Stimulated activated CD8-positive, alpha-beta memory T cell treated with anti-CD3 and anti-CD28 coated beads, Interleukin-12 subunit alpha, Interleukin-12 subunit beta, amount 100 ng/mL, for 1 hour (primary cell): Measurements from ENCODE around the gene BPIFB2.

Experiments used
- DNase-seq: peaks from one replicate; pipeline ENCODE4 v3.0.0-alpha.2; 2020; ENCODE audit warnings: low read depth

Gene BPIFB2

DNA sequence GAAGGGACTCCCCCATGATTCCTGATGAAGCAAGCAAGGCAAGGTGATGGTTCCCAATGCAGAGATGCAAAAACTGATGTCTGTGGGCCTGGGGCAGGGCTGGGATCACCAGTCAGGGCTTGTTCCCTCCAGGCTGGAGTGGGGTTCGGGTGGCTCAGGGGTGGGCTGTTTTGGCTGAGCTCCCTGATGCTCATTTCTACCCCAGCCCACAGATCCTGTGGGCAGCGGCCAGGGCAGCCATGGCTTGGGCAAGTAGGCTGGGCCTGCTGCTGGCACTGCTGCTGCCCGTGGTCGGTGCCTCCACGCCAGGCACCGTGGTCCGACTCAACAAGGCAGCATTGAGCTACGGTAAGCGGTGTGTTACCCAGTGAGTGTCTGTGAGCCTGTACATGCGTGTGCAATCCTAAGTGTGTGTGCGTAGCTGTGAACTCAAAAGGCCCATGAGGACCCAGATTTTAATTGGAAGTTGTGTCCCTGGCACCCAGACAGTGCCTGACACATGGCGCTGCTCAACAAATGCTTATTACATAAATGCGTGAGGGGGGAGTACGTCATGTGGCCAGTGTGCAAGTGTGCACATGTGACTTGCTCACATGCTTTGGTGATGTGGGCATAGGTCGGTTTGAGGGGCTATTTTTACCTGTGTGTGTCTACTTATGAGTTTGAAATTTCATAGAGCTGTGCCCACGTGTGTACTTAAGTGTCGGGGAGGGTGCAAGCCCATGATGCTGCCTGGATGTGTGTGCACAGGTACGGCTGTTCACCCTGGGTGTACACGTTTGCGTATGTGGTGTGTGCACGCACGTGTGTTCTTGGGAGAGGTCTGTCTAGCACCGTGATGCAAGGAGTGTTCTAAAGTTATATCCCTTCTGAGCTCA, 1.1 kb downstream of the BPIFB2 start:
- no peak for DNase-seq

DNA sequence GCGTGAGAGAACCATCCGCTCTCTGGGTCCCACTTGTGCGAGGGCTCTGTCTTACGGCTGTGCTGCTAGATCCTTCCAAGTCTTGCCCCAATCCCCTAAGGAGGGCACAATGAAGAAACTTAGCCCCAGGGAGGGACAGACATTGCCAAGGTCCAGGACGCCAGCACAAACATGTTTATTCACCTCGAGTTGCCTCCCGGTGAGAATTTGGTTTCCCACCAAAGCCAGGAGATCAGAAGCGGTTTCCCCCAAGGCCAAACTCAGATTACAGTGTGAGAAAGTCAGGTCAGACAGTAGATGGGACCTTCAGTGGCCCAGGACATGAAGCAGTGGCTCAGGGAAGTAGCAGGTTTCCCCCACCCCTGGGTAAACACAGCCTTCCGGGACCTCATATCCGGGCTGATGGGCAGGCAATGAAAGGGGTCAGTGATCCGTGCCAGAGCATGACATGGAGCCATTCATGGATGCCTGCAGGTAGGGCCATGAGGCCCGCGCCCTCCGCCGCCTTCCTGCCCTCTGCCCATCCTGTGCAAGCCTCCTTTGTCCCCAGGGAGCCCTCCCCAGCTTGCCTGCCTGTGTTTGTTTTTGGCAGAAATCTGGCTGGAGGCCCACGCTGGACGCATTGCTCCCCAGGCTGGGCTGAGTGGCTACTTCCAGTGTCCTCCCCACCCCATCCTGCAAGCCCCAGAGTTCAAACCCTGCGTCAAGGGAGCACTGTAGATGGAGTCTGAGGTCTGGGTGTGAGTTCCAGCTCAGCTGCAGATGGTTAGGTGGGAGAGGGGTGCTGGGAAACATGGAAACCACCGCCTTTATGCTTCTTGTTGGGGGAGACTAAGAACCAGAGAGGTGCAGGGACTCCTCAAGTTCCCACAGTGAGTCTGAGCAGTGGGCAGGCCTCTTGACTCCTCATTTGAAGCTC, 2.0 kb downstream of the BPIFB2 start:
- no peak for DNase-seq

DNA sequence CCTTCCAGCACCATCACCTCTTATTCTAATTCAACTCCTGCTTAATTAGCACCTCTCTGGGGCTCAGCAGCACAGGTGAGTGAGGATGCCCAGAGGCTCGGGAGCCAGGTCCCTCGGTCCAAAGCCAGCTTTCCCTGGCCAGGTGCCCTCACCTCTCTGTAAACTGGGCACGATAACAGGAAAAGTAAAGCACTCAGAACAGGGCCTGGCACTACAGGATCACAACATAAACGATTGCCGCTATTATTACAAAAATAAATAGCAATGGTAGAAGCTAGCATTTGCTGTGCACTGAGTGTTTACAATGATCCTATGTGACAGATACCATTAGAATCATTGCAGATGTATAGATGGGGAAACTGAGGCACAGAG, 2.6 kb downstream of the BPIFB2 start:
- DNase-seq = no peak

DNA sequence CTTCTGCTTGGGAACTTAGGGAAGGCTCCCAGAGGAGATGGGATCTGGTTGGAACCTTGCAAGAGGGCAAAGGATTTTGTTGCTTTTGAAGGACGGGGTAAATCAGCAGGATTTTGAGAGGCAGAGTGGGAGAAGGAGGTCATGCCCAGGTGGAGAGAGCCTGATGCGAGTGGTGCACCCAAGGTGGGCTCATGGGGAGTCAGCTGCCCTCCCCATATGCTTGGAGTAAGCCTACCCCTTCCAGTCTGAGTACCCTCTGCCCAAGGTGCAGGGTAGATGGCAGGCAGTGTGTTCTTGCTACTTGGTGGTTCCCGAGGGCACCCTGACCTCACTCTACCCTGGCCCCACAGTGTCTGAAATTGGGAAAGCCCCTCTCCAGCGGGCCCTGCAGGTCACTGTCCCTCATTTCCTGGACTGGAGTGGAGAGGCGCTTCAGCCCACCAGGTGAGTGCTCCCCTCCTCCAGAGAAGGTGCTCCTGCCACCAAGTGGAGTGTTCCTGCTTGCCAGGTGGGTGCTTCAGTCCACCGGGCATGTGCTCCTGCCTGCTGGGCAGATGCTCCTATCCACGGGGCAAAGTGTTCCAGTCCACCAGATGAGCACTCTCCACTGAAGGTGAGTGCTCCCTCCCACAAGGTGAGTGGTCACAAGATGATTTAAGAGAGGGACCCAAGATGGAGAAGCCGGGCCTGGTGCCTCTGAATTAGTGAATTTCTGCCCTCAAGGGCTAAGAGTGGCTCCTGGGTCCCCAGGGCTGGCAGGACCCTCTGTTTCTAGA, 3.4 kb downstream of the BPIFB2 start:
- no peak for DNase-seq

DNA sequence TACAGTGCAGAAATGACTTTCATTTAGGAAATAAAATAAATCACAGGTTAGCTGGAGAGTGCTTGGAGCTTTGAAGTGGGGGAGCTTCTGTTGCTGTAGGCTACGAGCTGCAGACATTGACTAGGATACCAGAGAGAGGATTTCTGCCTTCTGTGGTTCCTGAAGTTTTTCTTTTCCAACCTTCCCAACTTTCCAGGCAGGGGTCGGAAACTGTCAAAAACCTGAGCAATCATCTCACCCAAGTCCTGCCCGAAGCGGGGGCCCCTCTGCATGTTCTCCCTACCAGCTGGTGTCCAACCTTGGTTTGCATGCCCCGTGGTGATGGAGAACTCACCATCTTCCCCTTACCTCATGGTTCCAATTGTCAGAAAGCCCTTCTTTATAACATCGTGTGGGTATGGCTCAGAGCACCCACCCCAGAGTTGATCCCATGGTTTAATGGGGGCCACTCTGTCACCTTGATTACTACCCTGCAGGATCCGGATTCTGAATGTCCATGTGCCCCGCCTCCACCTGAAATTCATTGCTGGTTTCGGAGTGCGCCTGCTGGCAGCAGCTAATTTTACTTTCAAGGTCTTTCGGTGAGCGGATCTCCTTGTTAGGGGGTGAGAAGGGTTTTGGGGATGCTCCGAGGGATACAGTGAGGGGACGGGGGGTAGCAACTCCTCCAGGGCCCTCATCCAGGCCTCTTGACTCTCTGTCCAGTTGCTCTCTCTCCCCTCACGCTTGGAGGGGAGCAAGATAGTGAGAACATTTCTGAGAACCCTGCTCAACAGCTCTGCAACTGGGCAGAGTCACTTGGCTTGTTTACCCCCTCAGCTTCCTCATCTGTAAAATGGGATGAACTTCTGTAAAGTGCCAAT, 5.1 kb downstream of the BPIFB2 start:
- DNase-seq = no peak

DNA sequence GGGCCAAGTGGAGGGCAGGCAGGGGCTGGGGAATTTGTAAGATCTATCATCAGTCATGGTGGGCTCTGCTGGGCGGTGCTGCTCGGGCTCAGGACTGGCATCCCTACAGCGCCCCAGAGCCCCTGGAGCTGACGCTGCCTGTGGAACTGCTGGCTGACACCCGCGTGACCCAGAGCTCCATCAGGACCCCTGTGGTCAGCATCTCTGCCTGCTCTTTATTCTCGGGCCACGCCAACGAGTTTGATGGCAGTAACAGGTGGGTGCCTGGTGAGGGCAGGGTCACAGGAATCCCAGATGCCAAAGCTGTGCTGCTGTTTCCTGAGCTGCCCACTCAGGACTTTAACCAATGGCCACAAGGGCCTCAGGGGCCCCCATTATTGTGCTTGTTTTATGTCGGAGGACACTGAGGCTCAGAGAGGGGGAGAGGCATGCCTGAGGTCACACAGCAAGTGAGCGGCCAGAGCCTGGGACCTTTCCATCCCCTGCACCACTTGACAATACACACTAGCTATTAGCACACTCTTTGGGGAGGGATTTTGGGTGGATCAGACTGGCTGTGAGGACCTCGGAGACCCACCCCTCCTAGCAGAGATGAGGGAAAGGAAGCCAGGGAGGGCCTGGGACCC, 6.3 kb downstream of the BPIFB2 start:
- no peak for DNase-seq

DNA sequence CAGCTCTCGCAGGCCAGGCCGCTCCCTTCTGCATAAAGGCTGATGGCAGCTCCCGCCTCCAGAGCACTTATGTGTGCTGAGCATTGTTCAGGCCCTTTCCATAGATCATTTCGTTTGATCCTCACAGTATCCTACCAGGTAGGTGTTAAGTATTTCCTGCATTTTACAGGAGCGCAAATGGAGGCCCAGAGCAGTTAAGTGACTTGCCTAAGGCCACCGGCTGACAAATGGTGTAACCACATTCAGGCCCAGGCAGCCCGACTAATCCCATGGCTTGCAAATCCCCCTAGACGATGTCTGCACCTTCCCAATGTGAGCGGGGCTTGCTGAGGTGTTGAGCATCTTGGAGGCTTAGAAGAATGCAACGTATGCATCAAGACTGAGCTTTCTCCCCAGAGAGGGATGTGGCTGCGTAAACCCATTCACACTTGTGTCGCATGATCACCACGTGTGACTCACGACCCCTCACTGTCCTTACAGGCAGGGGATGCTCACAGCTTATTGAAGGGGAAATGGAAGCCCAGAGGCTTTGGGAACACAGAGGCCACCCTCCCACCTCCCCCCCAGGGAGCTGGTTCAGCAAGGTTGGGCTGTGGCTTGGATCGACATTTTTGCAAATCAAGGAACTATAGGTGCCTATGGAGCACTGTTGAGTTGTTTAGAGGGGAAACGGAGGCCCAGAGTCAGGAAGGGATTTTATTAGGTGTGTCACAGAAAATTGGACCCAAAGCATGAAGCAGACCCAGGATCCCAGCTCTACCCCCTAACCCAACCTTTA, 7.0 kb downstream of the BPIFB2 start:
- no peak for DNase-seq

DNA sequence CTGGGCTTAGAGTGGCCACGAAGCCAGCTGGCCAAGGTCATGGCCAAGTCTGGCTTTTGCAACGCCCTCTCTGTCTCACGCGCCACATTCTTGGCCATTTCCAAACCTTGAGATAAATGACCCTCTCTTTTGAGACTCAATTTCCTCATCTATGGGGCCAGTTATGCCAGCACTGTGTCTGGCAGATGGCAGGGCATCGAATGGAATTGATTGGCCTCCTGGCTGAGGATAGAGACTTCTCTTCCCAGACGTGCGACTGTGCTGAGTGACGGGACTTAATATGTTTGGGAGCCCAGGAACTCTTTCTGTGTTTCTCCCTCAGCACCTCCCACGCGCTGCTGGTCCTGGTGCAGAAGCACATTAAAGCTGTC, 7.6 kb downstream of the BPIFB2 start:
- no peak for DNase-seq

DNA sequence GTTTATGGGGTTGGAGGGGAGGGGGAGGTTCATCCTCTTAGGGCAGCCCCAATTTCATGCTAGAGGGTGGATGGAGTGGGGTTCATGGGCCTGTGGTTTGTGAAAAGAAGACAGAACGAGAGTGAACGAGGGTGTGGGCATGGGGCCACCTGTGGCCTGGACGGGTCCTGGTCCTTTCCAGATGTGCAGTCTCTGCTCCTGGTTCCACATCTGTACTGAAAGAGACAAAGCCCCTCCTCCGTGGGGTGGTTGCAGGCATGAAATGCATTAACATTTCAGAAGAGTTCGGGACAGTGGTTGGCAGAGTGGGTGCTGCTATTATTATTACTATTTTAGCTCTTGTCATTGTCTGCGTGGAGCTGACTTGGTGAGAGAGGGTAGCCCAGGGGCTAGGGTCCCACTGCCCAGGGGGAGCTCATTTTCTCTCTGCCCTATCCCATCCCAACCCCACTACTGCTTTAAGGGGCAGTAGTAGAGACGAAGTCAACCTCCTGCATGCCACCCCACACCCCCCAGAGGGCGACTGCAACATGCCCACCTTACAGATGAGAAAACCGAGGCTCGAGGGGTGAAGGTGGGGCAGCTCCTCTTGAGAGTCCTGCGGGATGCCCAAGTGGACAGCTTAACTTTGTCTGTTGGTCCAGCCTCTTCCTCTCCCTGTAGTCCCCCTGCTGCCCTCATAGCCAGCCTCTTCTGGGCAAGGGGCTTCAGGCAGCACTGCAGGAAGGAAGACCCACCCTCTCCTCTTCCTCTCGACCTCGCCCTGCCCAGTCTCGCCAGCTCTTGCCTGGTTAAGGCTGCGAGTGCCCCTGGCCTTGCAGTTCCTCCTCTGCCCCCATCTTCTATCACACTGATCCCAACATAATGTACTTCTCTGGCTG, 8.4 kb downstream of the BPIFB2 start:
- no peak for DNase-seq

DNA sequence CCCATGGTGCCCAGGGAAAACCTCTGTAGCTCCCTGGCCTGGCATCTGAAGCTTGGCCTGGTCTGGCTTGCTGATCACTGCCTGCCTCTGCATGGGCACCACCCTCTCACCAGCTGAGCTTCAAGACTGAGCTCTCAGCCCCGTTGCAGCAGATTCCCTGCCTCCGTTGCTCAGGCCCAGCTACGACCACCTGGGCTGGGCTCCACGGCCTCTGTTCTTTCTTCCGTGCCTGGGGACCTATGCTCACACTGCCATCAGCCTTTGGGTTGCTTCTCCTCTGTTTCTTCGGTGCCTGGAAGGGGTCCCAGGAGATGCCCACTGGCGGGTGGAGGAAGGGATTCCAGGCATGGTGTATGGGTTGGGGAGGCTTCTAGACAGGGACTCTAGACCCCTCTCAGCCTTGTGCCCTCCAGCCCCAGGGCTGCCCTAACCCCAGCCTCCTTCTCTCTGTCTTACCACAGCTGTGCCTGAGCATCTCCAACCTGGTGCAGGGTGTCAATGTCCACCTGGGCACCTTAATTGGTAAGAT, 9.1 kb downstream of the BPIFB2 start:
- DNase-seq = no peak

DNA sequence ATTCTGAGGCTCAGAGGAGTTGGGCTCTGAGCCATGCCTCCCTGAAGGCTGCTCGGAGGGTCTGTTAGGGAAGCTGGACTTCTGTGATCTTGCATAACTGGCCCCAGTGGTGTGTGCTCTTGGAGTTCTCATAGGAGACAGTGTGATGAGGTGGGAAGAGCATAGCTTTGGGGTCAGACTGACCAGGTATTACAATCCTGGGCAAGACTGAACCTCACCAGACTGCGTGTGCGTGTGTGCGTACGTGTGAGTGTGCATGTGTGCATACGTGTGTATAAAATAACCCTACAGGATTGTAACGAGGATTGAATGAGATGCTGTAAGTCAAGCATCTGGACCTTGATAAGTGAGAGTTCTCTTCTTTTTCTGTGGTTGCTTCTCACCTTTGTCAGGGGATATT, 10.0 kb downstream of the BPIFB2 start:
- DNase-seq = no peak

DNA sequence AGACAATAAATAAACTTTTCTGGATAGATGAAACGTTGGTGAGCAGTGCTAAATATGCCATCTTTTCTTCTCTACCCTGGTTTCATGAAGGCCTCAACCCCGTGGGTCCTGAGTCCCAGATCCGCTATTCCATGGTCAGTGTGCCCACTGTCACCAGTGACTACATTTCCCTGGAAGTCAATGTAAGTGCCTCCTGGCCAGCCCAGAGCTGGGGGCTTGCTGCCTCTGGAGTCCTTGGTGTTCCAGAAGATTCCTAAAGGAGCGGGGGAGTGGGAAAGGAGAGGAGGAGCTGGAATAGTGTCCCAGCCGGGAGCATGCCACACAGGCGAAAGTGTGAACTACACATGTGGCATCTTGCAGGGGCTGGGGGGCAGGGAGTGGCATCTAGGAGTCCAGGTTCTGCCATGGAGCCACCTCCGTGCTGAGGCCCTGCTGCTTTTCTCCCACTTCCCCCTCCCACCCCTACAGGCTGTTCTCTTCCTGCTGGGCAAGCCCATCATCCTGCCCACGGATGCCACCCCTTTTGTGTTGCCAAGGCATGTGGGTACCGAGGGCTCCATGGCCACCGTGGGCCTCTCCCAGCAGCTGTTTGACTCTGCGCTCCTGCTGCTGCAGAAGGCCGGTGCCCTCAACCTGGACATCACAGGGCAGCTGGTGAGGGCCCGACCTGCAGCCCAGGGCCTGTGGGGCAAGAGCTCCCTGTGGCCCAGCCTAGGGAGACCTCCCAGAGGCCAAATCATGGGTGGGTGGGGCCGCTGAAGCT, 10.8 kb downstream of the BPIFB2 start:
- DNase-seq = no peak

DNA sequence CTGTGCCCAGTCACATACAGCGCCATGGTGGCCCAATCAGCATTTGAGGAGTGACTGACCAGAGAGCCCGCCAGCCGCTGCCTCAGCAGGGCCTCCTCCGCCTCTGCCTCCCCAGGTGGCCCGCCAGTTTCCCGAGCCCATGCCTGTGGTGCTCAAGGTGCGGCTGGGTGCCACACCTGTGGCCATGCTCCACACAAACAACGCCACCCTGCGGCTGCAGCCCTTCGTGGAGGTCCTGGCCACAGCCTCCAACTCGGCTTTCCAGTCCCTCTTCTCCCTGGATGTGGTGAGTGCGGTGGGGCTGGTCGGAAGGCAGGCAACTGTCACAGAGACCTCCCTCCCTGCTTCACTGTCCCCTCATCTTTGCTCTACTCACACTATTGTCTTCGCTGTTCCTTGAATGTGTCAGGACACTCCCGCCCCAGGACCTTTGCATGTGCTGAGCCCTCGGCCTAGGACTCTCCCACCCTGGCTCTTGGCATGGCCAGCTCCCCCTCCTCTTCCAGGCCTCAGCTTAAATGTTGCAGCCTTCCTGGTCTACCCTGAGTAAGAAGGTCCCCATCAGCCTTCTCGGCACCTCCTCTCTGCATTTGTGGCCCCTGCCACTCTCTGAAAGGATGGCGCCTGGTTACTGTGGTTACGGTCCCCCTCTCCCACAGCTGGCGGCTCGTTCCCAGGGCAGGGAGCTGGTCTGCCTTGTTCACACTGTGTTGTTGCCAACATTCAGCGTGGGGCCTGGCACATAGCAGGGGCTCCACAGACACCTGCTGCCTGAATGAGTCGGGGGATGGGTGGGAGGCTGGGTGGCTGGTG, 12.2 kb downstream of the BPIFB2 start:
- DNase-seq = no peak

DNA sequence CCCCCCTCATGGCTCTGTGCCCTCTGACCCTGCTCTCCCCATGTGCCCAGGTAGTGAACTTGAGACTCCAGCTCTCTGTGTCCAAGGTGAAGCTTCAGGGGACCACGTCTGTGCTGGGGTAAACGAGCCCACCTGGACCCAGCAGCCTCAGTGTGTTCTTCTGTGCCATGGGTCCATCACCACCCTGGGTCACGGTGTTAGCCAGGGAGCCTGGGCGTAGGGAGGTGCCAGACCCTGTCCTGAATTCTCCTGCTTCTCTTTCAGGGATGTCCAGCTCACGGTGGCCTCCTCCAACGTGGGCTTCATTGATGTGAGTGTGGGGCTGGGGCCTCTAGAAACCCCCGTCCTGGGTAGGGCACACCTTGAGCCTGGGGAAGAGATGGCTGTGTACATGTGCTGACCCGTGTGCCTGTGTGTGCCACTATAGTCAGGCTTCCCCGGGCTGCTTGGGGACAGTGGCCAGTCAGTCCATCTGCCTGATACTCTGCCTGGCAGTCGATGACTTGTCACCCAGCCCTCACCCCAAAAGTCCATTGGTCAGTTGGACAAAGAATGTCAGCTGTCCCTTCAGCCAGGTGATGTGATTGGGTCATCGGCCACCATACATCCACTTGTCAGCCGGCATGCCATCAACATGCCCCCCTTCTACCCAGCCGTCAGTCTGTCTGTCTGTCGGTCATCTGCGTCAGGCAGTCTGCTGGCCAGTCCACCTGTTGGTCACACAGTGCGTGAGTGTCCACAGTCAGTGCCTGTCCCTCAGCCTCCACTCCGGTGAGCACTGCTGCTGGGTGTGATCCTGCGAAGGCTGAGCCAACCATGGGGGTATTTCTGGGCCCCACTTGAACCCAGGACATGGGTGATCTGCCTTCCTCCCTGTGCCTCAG, 13.0 kb downstream of the BPIFB2 start:
- no peak for DNase-seq

DNA sequence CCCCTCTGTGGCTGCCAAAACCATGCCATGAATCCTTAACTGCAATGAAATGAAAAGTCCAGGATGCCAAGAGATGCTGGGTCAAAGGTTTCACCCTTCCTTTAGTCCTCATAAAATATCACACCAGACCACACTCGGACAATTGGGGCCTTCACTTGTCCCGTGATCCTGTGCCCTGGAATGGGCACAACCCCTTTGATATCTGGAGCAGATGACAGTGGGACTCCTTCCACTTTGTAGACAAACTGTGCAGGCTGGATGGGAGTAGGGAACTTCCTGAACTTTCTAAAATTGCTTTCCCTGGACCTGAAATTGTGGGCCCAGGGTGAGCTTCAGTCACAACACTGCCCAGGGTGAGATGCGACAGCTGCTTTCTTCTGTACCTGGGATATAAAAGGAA, 14.4 kb downstream of the BPIFB2 start:
- DNase-seq = no peak

DNA sequence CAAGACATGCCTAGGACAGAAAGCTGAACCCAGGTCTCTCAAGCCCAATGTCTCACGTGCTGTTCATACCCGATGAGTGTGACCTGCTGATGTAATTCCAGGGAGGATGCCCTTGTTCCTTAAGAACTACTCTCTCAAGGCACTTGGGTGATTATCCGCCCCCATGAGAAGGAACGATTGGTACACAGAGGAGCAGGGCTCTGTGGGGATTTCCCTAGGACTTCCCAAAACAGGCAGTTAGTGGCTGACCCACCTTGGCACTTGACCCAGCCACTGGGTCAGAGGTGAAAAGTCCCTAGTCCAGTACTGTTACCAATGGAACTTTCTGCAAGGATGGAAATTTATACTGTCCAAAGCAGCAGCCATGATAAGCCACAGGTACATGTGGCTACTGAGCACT, 14.8 kb downstream of the BPIFB2 start:
- DNase-seq = no peak
